Measurements from ENCODE around the gene HOXB6.

Gene HOXB6

DNA sequence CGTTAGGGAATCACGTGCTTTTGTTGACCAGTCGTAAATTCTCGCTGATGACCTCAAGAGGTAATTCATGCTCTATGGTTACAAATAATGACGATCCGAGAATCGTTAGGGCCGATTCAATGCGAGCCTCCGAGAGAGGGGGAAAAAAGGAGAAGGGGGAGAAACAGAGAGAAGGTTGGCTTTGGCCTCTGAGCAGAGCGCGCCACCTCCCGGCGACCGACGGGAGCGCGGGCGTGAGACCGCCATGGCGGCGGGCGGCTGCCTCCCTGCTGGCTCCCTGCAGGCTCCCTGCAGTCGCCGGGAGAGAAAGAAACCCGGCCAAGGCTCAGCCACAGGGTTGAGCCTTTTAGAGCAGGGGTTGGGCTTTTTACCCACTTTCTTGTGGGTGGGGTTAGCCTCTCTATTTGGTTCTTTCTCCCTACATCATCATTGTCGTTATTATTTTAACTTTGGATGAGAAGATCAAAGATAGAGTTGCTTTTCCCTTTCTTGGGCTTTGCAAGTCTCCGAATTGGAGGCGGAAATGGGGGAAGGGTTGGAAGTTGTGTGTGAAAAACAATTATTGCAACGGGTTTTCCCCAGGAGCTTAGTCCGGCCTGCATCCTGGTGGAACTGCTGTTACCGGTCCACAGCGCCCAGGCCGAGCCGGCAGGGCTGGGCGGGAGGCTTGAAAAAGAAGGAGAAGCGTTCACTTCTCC lies 10.8 kb downstream of the HOXB6 start:
- DNase-seq: no peak

DNA sequence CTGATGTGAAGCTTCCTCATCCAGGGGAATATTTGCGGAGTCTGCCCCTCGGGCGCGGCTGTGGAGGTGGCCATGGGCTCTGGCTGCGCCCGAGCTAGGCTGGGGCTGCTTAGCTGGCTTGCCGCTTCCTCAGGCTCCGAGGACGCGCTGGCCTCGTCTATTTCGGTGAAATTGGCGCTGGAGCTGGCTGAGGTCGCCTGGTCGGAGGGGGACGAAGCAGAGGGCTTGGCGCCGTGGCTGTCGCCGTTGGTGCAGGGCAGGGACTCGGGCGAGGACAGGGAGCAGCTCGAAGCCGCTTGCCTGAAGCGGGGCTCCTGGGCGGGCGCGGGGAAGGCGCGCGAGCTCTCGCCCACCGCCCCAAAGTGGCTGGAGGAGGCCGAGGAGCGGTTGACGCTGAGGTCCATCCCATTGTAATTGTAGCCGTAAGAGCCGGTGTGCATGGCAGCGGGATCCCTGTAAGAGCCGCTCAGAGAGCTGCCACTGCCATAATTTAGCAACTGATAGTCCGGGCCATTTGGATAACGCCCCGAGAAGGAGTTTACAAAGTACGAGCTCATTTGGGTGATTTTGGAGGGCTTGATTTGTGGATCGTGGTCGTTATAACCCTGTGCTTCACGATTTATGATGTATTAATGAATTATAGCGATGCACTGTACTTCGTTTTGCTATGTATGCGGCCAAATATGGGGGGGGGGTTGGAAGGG lies 11.5 kb downstream of the HOXB6 start, which contains the start of gene HOXB5:
Gene HOXB5, minus strand, starts transcription at position 654 of the 704 bp plus-strand sequence. Its CDS starts 97 bp downstream, at position 557.
- DNase-seq: no peak

DNA sequence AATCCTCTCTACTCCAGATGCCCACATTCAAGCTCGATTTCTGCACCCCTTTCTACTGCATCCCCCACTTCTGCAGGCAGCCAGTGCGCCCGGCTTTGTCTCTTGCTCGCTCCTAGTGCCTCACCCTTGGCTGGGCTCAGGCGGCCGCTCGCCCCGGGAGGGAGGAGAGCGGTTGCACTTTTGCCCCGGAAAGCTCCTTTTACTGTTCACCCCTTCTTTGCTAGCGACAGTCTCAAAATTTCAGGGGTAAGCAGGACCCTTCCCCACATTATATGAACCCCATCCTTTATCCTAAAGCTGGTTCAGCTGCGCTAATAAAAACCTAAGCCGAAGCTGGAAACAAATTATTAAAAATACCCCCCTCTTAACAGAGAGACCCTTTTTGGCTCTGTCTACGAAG lies 12.2 kb downstream of the HOXB6 start:
- no peak for DNase-seq

DNA sequence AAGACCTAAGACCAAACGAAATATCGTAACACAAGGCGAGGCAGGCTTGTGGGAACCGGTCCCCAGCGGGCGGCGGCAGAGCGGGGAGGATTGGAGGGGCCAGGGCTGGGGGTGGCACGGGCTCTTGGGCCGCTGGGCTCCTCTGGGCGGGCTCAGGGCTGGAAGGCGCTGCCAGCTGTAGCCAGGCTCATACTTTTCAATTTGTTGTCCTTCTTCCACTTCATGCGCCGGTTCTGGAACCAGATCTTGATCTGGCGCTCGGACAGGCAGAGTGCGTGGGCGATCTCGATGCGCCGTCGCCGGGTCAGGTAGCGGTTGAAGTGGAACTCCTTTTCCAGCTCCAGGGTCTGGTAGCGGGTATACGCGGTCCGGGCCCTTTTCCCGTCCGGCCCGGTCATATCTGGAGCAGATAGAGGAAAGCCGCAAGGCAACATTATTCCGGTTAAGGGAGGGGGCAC lies 12.7 kb downstream of the HOXB6 start:
- DNase-seq: no peak

DNA sequence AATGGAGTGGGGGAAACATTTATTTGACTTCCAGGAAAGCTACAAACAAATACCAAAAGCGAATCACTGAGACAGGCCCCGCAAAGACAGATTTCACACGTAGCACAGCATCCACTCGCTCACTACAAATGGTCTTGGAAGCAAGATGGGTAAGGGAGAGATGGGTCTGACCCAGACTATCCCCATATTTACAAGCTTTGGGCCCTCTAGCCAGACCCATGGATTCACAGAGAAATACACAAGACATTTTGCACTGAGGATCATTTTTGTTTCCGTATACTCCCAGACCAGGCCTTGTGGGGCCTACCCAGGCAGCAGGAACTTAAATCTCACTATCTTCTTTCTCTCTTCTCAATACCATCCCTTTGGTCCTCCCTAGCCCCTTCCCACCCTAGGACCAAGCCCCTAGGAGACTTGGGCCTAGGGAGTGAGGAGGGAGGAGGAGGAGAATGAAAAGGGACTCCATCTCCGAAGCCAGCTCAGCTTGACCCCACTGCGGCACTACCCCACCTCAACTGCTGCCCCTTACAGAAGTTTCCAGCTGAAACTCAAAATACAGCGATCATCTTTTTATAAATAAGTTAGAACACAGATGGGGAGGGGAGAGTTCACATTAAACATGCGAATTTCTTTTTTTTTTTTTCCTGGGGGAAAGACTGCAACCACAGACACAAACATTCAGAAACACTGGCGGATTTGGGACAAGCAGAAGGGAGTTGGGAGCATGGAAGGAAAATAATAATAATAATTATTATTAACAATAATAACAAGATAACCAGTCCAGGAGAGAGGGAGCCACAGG lies 13.3 kb downstream of the HOXB6 start:
- DNase-seq: no peak

DNA sequence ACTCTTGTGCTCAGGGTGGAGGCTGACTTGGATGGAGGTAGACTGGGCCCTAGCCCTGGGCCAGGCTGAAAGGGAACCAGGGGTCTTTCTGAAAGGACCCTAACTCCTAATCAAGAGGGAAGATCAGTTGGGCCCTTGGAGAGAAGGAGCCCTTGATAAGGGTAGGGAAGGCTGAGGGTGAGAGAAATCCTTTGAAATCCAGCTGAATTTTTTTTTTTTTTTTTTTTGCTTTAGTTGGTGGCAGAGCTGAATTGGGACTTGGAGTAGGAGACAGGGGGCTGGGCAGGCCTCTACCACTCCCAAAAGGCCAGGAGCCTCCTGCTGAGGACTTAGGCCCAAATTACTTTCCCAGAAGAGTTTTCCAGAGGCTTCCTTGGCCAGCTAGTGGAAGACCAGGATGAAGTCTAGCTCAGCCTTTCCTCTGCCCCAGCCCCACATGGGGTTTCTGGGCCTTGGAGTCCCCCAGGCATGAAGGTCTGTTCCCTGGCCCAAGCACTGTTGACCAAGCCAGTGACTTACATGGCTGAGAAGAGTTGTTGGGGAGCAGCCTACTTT lies 14.1 kb downstream of the HOXB6 start:
- no peak for DNase-seq

DNA sequence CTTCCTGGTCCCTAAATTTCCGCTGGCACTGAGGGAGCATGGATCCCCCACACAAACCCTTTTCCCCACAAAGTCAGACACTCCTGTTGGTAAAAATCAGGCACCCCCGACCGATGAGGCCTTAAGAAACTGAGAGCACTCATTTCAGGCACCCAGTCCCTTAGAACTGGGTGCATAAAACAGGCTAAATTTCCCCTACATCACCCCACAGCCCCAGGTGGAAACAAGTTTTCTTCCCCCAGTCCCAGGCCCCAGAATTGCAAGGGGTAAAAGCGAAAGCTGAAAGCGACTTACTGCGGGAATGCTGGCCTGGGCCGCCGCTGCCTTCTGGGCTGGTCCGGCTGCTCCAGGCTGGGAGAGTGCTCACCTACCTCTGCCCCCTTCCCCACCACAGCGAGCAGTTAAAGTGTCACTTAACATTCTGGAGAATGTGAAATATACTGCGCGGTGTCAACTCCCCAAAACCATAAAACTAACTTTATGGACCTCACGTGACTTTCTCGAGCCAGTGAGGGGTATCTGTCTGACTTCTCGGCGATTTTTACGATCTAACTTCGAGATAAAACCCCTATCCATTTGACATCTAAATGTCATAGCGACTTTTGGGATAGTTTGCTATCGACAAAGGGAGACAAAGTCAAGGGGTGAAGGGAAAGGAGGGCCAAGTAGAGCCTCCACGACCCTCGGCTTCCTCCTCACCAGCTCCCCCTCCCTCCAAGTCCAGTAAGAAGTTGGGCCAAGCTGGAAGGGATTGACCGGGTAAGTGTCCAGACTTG lies 14.8 kb downstream of the HOXB6 start, which contains the start of gene HOXB3:
Gene HOXB3, minus strand, starts transcription at position 411 of the 776 bp plus-strand sequence. CDS start 37,767 bp downstream, outside the sequence.
- no peak for DNase-seq

DNA sequence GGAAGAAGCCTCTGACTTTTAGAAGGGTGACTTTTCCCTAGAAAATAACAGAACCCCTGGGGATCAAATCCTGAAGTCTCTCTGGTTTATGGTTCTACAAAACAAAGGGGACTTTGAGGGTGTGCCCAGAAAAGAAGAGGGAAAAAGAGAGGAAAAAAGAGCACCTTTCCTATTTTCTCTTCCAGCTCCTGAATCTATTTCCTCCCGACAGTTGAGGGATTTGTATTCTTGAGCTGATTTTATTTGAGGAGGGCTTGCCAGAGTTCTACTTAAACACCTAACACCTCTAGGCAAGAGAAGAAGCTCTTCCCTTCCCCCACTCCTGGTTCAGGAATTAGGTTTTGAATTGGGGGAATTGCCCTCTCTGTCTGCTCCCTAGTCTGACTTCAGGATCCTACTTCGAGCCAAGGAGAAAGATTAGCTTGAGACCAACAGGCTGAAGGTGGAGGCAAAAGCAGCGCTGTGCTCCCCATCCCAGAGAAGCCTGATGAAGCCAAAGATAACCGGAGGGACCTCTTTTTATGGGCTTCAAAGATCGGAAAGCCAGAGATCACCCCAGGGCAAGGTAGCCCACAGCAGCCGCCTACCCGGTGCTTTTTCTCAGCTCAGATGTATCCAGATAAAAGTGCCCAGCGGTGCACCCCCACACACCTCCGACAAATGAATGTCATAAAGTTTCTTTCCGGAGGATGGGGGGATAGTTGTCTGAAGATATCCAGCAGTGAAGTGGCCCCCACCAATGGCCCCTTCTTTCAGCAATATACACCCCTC lies 15.5 kb downstream of the HOXB6 start:
- no peak for DNase-seq

DNA sequence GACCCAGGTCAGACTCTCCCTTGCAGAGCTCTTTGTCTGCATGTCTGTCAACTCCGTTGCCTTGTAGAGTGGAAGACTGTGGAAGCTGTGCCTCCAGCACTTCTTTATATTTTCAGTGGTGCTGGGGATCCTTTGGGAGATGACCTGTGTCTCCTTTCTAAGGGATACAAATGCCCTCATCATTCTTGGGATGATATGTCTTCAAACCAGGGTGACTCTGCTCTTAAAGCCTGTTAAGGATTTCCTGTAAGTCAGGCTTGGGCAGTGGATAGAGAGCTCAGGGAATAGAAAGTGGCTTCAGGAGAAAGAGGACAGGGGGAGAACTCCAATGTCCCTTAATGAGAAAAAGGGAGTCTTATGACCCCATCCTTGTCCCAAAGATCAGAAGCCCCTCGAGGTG lies 16.3 kb downstream of the HOXB6 start:
- DNase-seq: no peak

DNA sequence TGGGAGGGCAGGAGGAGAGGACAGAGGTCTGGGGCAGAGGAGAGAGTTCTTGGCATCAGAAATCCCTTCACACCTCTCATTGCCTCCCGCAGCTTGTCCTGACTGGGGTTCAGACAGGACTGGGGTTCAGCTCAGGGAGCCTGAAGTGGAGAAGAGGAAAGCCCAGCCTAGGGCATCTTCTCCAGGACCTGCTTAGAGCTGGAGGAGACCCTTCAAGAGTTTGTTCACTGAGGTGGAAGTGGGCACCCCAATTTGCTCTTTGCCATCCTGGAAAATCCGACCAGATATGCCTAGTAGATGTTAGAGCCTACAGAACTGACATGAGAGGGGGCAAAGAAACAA lies 16.7 kb downstream of the HOXB6 start:
- DNase-seq: no peak

DNA sequence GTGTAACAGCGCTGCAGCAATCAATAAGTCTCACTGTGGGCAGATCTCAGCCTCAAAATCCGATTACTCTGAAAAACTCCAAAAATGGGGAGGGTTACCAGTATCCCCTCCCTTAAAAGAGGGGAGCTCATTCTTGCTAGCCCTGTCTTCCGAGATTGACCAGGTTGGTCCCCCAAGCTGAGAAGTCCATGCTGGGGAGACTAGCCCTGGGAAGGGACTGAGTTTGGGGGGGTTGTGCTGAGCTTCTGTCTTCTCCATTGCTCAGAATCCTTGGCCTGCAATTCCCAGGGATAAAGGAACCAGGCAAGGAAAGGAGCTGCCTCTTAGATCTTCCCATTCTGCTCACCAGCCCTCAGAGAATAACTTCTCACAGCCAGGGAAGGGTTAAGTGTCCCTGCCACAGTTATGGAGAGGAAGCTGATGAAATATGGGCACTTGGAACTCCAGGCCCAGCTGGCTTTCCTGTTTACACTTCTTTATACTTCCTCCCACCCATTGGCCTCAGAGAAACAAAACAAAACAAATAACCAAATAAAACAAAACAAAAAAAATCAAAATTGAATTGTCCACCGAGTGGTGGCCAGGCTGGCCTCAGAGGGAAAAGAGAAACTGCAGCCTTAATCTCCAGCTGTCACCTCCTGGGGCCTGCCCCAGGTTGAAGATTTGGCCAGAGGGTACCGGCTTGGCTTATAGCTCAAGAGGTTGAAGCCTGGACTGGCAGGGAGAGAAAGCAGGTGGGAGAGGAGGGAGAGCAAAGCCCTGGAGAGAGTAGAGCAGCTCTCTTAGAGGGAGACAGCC lies 17.3 kb downstream of the HOXB6 start:
- DNase-seq: no peak

DNA sequence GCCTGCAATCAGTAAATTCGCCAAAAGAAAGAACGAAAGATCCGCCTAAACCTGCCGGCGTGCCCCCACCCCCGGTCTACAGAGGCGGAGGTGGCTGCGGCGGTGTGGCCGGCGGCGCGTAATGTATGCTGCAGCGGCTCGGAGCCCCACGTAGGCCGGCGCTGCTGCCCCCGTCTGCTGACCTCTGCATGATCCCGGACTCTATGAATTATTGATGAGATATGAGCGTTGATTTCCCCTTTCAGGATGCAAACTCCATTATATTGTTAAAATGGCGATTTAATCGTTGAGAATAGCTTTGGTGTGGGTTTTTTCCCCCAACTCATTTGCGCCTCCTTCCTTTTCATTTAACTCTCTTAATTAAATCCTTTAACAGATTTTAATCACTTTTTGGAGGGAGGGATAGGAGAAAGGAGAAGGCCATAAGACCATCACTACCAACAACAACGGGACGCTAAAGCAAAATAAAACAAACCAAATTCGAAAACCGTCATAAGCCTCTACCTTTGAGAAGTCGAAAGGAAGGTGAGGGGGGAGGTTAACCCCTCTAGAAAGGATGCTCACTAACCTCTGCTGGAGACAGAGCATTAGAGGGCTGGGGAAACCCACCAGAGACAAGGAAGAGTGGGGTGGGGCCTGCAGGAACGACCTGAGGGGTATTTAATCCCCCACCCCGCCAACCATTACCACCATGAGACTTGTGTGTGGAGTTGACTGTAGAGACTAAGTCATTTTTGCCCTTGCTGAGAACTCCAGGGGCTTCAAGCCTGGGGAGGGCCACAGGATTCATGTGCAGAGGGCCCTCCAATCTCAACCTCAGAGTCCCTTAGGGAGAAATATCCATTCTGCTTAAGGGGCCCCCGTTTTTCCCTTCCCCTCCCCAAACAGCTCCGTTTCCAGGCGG lies 18.2 kb downstream of the HOXB6 start:
- no peak for DNase-seq

DNA sequence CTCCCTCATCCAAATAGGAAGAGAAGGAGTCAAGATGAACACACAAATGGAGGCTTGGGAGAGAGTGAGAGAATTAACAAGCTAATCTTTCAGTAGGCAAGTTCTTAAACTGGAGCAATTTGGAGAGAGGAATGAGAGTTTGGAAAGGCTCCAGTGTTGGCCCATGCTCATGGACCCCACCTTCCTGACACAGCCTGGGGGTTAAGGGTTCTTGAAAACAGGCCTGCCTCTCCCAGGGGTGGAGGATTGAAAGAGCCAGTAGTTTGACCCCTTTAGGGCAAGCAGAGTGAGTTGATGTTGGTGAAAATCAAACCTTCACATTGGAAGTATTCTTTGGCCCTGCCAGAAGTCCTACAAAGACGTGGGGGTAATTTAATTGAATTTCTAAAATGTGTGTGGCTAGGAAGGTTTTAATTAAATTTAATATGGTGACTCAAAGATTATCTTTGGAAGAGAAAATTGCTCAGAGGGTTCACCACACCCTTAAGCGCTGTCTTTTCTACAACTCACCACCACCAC lies 20.5 kb downstream of the HOXB6 start:
- no peak for DNase-seq

DNA sequence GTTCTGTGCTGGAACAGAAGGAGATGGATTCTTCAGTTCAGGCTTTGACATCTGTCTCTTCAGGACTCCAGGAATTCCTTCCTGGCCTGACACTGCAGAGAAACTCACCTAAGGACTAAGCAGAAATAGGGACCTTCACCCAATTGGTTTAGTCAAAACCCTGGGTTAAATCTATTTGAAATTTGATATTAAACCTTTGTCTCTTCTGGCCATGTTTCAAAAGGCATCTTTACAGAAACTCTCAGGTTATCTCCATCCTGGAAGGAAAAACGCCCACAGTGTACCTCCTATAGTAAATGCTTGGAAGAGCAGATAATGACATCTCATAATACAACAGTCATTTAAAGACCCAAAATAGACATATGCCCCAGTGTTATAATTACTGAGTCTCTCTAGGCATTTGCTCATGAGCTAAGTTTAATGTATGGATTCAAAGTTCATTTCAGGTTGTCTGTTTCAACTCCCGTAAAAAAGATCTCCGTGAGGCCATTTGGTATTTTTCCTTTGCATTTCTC lies 21.0 kb downstream of the HOXB6 start:
- DNase-seq: no peak

DNA sequence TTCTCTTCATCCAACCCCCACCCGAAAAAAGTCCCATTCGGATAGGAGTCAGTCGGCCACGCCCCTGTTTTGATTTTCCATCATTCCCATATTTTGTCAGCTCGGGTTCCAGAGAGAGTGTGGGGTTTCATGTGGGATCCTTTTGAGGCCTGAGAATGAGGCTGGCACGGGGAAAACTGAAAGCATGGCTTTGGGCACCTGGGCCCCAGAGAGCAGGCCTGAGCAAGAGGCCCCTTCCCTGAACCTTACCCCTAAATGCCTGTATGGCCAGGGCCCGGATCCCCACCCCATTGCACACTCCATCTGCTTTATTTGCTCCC lies 22.1 kb downstream of the HOXB6 start:
- DNase-seq: no peak

DNA sequence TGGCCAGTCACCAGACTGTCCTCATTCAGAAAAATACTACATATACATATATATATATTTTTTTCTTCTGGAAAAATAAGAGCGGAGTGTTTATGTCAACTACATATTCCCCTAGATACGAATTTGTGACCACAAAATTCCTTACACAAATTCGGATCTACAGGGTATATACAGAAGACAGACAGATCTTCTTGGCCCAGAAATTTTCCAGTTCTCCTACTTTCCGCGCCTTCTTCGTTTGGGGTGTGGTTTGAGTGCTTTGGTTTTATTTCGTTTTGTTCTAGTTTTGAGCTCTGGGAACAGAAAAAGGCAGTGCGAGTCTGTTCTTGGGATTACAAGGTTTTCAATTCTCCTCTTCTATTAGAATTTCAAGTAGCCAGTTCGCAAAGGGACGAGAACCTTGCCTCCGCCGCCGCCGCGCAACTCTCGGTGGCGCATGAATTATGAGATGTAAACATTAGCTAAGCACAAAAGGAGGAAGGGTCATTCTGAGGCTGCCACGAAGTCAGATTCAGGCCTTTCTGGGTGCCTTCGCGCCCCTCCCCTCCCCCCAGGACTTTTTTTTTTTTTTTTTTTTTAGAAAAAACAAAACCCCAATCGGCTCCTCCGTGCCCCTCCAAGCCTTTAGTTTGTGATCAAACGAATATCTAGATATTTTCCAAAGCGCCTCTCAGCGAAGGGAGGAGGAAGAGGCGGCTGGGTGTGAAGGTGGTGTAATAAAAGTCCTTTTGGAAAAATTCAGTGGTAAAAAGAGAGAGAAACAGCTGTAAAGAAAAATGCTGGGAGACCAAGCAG lies 24.8 kb downstream of the HOXB6 start:
- no peak for DNase-seq

DNA sequence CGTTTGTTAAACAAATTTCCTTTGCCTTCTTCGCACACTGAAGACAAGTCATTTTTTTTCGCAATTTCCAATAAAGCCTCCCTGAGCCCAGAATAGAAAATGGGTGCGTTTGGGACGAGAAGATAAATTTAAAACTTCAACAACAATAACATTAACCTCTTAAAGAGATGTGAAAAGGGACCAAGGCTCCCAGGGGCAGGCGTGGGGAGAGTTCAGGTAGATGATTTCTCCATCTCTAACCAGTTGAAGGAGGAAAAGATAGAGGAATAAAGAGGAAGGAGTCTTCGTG lies 25.4 kb downstream of the HOXB6 start:
- no peak for DNase-seq

DNA sequence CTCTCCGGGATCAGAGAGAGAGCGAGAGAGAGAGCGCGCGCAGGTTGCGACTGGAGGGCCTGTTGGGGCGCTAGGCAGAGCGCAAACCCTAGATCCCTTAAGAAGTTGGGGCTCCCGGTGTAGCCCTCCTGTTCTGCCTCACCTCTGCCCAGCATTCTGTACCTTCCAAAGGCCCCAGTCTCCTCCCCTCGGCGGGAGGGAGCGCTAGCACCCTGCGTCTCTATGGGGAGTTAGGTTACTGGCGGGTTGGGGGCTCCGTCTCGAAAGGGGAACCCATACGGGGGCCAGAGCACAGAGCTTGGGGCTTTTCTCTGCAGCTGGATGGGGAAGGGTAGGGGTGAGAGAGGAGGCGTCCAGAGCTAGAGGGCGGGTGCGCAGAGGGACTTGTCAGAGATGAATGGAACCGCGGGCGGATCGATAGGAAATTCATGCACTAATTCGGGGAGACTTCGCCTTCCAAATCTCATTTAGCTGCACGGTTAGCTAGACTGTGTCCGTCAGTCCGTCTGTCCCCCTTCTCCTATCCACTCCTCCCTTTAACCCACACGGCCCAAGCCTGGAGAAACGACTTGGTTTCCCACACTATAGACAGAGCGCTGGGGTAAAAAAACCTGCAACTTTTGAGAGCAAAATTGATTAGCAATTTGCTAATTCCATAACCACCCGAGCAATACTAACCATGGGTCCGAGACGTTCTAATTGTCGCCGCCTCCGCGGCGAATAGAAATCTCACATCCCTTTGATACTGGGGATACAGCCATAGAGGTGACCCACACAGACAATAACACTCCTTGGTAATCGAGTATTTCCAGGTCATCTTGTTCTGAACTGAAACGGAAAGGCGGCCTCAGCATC lies 25.9 kb downstream of the HOXB6 start:
- no peak for DNase-seq
